IPS-NIHi7 (cell line): Measurements from ENCODE around the gene NRK.
"Not testable (repeated sequence)": the region's sequence is repeated elsewhere in the genome, so short reads cannot be mapped to it uniquely, and the experiment has no call there.

Experiments
- DNase-seq: peaks from one replicate; pipeline ENCODE4 v3.0.0; 2012; ENCODE audit warnings: mixed read lengths; ENCODE audit errors: extremely low spot score

Gene NRK, protein sequence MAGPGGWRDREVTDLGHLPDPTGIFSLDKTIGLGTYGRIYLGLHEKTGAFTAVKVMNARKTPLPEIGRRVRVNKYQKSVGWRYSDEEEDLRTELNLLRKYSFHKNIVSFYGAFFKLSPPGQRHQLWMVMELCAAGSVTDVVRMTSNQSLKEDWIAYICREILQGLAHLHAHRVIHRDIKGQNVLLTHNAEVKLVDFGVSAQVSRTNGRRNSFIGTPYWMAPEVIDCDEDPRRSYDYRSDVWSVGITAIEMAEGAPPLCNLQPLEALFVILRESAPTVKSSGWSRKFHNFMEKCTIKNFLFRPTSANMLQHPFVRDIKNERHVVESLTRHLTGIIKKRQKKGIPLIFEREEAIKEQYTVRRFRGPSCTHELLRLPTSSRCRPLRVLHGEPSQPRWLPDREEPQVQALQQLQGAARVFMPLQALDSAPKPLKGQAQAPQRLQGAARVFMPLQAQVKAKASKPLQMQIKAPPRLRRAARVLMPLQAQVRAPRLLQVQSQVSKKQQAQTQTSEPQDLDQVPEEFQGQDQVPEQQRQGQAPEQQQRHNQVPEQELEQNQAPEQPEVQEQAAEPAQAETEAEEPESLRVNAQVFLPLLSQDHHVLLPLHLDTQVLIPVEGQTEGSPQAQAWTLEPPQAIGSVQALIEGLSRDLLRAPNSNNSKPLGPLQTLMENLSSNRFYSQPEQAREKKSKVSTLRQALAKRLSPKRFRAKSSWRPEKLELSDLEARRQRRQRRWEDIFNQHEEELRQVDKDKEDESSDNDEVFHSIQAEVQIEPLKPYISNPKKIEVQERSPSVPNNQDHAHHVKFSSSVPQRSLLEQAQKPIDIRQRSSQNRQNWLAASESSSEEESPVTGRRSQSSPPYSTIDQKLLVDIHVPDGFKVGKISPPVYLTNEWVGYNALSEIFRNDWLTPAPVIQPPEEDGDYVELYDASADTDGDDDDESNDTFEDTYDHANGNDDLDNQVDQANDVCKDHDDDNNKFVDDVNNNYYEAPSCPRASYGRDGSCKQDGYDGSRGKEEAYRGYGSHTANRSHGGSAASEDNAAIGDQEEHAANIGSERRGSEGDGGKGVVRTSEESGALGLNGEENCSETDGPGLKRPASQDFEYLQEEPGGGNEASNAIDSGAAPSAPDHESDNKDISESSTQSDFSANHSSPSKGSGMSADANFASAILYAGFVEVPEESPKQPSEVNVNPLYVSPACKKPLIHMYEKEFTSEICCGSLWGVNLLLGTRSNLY (N-terminal part only)

DNA sequence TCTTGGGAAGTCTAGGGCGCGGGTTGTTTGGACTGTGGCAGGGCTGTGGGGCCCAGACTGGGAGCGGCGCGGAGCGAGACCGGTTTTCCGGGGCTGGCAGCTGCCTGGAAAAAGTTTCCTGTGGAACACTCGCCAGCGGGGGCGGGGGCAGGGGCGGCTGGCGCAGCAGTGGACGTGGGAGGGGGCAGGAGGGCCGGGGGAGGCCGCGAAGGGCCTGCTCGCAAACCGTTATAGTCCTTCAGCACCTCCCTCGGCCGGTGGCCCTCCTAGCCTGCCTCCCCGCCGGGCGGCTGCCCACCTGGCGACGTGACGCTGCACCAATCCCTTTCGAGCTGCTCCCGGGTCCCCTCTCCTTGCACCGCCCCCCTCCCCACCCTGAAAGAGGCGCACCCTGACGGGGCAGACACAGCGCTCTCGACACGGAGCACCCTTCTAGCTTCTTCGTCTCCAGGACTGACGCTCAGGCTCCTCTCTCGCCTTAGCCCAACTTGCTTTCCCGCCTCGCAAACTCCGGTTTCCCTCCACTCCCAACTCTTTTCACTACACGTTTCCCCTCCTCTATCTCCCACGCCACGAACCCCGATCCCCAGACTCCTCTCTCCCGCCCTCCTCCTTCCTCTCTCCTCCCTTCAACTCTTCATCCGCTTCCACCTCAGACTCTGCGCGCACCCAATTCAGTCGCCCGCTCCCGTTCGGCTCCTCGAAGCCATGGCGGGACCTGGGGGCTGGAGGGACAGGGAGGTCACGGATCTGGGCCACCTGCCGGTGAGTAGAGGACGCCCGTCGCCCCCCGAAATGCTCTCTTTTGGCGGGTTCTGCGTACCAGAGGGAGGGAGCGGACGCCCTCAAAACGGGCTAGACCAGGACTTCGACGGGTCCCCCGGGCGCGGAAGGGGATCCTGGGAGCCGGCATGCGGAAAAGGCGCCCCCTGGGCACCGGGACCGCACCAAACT, at the start of gene NRK:
TSS of gene NRK (plus strand) at position 402 of the 954 bp plus-strand sequence. CDS start at position 709, 307 bp downstream.
- DNase-seq = peak; percentile 56

DNA sequence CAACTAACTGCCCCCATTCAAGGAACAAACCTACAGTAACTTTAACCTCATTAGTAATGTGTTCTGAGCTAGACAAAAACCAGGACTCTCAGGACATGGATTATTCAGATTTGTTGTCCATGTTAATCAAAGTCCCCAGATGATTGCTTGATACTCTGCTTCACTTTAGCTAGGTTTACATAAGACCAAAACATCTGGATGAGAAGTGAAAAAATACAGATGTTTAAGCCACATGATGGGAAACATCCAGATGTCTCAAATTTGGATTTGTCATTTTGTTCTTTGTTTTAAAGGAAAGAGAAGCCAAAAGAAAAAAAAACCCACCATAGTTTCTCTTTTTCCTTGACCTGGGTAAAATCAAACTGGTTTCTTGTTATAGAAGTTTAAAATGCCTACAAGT, 48.5 kb upstream of the NRK start:
- DNase-seq = no peak

DNA sequence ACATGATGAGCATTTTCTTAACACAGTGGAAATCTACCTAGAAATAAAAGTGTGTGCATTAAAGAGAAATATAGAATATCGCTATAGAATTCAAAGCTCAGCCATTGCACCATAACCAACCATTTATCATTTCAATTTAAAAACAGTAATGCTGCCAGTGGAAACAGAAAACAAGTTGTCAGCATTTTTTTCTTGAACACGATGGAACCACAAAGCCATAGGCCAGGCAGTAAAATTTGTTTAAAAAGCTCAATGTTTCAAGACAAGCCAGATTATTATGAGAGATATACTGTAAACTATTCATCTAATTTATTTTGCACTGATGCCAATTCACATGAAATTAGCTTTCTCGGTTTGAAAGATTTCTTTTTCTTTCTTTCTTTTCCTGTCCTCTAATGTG, 46.7 kb upstream of the NRK start:
- no peak for DNase-seq

DNA sequence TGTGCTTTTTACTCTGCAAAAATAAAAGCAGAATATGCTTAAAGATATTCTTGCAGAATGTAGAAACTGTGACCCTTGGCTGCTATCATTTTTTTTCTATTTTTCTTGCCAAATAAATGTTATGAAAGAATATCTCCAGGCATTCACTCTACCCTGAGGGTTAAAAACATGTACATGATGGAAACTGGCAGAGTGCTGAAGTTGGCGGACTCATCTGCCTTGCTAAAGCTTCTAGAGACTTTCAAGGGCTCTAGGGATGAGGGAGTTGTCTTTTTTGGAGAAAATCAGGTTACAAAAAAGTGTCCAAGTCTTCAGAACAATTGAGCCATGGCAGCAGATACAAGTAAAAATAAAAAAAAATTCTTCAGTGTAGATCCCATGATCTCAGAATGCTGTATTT, 40.5 kb upstream of the NRK start:
- DNase-seq = no peak

DNA sequence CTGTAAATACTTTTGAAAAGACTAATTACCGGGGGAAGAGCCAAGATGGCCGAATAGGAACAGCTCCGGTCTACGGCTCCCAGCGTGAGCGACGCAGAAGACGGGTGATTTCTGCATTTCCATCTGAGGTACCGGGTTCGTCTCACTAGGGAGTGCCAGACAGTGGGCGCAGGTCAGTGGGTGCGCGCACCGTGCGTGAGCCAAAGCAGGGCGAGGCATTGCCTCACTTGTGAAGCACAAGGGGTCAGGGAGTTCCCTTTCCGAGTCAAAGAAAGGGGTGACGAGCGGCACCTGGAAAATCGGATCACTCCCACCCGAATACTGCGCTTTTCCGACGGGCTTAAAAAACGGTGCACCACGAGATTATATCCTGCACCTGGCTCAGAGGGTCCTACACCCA, 25.5 kb upstream of the NRK start:
- not testable (repeated sequence) for DNase-seq

DNA sequence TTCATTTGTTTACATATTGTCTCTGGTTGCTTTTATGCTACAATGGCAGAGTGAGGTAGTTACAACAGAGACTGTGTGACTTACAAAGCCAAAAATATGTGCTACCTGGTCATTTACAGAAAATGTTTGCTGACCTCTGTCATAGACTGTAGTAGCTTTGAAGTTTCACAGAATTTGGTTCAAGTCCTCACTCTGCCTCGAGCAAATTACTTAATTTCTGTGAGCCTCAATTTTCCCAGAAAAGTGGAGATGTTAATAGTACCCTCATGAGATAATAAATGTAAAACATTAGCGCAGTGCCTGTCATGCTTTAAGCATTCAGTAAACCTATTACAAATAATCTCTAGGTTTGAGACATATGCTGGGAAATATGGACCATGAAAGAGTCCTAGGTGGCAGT, 18.4 kb upstream of the NRK start:
- no peak for DNase-seq

DNA sequence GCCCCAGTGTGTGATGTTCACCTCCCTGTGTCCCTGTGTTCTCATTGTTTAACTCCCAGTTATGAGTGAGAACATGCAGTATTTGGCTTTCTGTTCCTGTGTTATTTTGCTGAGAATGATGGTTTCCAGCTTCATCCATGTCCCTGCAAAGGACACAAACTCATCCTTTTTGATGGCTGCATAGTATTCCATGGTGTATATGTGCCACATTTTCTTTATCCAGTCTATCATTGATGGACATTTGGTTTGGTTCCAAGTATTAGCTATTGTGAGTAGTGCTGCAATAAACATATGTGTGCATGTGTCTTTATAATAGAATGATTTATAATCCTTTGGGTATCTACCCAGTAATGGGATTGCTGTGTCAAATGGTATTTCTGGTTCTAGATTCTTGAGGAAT, 16.7 kb upstream of the NRK start:
- not testable (repeated sequence) for DNase-seq

DNA sequence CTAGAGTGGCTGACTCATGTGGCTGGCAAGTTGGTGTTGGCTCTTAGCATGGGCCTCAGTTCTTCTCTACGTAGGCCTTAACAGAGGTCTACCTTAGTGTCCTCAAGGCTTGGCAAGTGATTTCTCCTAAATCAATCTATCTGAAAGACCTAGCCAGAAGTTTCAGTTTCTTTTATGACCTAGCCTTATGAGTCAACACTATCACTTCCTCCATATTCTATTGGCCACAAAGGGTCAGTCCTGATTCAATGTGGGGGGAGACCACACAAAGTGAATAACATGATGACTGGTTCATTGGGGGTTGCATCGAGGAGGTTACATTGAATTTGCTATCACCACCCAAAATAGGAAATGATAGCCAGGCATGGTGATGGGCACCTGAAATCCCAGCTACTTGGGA, 5.8 kb upstream of the NRK start:
- no peak for DNase-seq

DNA sequence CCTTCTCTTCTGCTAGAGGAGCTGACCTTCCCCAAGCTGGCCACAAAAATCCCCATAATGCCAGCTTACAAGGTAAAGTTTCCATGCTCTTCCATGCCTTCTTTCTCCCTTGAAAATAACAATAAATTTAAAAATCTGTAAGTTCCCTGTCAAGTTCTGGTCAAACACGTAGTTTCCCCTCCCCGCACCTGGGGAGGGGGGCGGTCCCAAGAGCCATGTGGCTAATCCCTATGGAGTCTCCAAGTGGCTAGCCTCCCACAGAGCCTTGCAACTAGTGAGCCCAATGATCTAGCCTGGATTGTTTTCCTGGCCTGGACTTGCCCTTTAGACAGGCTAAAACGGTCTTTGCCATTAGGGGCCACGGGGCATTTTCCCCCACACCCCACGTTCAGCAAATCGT, 2.1 kb upstream of the NRK start:
- peak; percentile 72 for DNase-seq

DNA sequence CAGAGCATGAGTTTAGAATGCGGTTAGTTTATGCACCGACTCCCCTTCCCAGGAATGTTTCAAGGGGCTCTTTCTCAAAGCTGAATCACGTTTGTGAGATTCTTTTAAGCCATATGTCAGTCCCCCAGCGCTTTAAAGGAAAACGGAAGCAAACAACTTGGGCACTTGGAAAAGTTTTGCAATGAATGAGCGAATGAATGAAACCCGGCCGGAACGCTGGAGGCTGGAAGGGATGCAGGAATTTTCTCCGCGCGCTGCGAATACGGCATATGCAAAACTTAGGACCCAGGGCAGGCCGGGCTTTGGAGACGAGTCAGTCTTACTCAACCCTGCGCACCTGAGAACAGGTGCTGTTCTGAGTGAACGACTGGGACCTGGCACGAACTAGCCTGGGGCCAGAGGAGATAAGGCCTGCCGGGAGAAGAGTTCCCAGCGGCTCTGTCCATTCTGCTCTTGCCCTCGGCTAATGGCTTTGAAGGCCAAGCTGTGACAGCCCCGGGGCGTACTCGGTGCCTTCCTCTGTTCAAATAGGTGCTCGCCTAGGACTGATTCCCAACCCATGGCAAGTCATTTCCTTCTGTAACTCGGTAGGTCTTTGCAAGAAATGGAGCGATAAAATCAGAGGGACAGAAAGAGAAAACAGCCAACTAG, 743 bp upstream of the NRK start:
- peak; percentile 64 for DNase-seq

DNA sequence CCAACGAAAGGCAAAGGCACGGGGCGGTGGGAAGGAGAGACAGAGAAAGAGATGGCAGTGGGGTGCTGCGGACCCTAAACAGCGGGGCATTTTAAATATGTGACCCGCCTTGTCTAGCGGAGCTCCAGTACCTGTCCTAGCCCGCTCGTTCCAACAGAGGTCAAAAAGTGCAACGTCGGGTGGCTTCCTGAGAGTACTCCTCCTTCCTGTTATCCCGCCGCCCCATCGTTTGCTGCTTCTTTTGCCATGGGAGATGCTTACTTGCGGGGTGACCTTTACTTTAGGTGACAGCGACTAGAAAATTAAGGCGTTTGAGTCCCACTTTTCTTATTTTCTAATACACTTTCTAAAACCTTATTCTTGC, 735 bp downstream of the NRK start:
- peak; percentile 19 for DNase-seq

DNA sequence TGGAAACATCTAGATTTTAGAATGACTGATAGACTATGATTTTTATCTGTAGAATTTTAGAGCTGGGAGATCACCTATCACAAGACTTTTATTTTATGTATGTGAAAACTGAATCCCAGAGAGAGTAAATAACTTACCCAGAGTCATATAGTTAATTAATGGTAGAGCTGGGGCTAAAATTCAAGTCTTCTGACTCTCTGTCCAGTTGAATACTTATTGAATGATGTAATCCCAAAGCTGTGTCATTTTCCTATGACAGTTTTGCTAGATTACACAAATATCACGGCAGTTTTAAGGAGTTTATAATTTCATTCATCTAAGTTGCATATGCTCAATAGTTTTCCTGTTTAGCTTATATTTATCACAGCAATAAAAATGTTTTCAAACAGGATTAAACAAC, 6.7 kb downstream of the NRK start:
- no peak for DNase-seq

DNA sequence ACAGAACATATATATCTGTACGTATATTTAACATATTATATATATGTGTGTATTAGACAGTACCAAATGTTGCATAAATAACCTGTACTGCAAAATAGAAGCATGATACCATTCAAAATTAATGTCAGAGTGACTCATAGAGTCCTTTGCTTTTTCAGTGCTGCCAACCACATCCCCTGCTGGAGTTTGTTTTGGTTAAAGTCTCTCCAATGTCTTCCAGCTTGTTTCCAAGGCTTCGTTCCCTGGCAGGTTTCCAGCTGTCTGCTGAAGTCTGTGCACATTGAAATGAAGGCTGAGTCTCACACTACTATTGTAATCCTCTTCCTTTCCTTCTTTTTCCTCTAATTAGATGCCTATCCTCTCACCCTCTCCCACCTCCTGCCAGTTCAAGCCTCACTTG, 14.9 kb downstream of the NRK start:
- DNase-seq = no peak

DNA sequence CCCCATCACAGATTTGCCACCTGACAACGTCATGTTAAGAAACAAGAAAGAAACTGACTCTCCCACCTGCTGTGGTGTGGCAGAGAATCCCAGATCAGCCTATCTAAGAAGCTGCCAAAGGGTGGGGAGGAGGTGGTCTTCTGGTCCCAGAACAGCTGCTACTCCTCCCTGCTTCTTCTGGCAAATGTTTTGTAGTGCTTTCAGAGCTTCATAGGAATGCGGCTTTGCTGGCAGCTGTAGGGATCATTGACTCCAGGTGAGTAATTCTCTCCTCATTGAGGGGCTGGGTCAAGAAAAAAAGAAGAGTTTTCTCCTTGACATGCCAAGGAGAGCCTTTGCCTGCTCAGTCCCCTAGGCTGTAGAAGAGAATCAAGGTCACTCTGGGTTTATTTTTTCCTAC, 23.3 kb downstream of the NRK start:
- DNase-seq = peak; percentile 22

DNA sequence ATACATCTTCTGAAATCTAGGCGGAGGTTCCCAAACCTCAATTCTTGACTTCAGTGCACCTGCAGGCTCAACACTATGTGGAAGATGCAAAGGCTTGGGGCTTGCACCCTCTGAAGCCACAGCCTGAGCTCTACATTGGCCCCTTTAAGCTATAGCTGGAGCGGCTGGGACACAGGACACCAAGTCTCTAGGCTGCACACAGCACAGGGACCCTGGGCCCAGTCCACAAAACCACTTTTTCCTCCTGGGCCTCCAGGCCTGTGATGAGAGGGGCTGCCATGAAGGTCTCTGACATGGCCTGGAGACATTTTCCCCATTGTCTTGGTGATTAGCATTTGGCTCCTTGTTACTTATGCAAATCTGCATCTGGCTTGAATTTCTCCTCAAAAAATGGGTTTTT, 27.8 kb downstream of the NRK start:
- not testable (repeated sequence) for DNase-seq

DNA sequence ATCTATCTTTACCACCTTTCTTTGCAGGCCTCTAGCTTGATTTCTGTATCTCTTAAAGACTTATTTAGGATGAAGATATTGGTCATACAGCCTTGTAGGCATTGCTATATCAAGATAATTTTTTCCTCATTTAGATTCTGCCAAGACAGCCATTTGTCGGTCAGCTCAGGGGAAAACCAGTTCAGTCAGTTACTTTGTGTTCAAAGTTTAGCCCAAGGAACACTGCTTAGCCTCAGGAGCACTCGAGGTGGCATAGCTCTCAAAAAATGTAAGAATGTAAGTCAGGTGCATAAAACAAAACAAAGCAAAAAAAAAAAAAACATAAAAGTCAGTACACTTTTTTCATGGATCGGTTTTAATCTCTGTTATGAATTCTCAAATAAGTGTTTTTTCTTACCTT, 43.4 kb downstream of the NRK start:
- no peak for DNase-seq

DNA sequence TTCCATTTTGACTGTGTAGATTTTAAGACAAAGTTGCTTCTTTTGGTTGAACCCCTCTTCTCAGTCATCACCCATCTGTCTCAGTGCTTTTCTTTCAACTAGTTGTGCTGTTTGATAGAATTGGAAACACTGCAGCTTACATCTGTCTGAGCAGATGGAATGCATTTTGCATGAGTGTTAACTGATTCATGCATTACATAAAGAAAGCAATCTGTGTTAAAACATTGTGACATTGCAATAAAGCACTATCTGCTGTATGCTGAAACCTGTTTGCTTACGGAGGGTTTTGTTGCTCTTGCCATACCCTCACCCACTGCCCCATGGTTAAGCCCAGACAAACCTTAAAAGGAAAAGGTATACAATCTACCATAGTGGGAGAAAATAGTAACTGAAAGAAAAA, 47.4 kb downstream of the NRK start:
- DNase-seq = no peak

DNA sequence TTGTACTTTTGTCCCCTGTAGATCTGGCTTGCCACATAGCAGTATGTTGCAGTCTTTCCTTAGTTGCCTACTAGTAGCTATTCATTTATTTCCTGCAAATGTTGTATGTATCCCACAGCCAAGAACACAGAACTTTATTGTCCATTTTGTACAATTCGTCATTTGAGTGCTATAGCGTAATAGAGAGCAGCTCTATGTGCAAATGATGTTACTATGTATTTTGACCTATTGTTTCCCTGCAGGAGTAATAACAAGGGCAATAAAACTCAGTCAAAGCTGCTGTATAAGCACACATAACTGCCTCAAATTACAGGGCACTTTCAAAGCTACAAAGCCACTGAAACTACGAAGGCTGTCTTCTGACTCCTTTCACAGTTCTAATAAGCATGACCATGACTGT, 48.1 kb downstream of the NRK start:
- no peak for DNase-seq

DNA sequence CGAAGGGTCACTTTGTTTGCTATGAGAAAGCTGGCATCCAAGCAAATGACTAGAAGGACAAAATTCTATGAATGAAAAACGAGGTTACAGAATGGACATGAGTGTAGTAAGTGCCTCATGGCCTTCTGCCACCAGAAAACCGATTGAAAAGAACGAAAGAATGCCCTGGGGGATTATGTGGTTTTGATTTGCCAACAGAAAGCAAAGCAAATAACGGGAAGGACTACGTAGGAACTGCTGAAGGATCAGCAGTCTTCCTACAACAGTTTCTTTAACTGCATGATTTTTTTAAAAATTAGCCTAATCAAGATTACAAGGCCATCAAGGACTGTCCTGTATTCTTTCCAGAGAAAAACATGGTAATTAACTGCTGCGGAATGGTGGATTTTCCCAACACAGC, 50.6 kb downstream of the NRK start:
- DNase-seq = no peak

DNA sequence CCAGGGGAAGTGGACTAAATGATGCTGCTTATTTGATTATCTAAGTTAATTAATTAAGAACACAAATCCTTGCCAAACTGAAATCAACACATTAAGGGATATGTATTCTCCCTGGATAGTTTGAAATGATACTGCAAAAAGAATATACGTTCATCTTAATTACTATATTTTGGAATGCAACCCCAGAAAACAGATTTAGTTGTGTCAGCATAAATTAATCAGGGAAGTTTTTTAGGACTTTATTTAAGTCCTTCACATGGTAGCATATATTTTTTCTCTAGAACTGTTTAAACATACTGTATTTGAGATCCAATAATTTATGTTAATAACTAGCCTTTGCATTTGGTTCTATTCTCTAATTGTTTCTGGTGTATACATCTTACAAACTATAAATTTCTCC, 52.5 kb downstream of the NRK start:
- DNase-seq = no peak

DNA sequence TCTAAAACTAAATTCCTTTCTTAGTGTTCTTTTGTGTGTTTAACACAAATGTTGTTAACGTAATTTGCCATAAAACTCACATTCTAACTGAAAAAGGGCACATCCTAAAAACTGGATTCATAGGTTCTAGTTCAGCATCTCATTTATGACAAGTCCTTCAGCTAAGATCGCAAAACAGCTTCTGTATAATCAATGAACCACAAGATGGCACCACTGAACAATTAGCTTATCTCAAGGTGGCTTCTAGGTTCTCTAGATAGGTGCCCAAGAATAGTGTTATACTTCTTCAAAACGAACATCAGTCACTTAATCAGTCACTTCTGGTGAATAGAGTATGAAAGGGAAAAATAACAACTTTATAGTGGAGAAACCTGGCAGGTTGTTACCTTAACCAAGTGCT, 54.3 kb downstream of the NRK start:
- peak; percentile 17 for DNase-seq
